ENCODE data around the gene USP34.

USP34 gene

GRCh38 chr2:61361068-61361467 lies 109.8 kb downstream of the USP34 start:
- Histone ChIP-seq H3K36me3 (ENCODE audit: control insufficient read depth, insufficient read depth, low read length) (no peaks in the 10 kb centered on the region), H3K23ac (ENCODE audit: low read length) (no peak overlapping the region), H4K5ac (ENCODE audit: low read length) (no peak overlapping the region), H3K56ac (ENCODE audit: low read length) (no peak overlapping the region), H2AK5ac (ENCODE audit: low read length) (no peak overlapping the region), H2BK120ac (ENCODE audit: low read depth, low read length) (no peak overlapping the region), H3K4me1 (ENCODE audit: control insufficient read depth, low read depth, low read length) (no peaks in the 10 kb centered on the region), H3K79me1 (ENCODE audit: low read length) (peaks cover 11% of the 10 kb centered on the region), H3K4ac (ENCODE audit: low read depth, low read length) (no peak overlapping the region), H3K4me2 (ENCODE audit: low read length) (no peak overlapping the region), H4K8ac (ENCODE audit: low read depth, low read length) (no peak overlapping the region), H3K9ac (ENCODE audit: low read length) (no peak overlapping the region), H3K27ac (ENCODE audit: low read depth, low read length) (no peak overlapping the region), H3K4me3 (ENCODE audit: low read length) (no peak overlapping the region), H2BK5ac (ENCODE audit: low read length) (no peak overlapping the region), H3K18ac (ENCODE audit: low read length) (no peak overlapping the region), H2BK15ac (replicated peaks; ENCODE audit: low read depth) (no peak overlapping the region), H3K79me2 (ENCODE audit: control insufficient read depth, insufficient read depth, low read length) (peaks cover 4% of the 10 kb centered on the region), H3K27me3 (ENCODE audit: insufficient read depth, low read length, poor library complexity) (no peaks in the 10 kb centered on the region)
- no peak for DNase-seq
- WGBS (ENCODE audit: extremely low coverage, insufficient coverage, low lambda C conversion rate), result no CpG with 5 or more reads among the region's 1 CpG

- Histone ChIP-seq H3K79me2 (ENCODE audit: control insufficient read depth, insufficient read depth, low read length) (peaks cover 7% of the 10 kb centered on the region), H3K4me1 (ENCODE audit: control insufficient read depth, low read depth, low read length) (no peaks in the 10 kb centered on the region), H3K27ac (ENCODE audit: low read depth, low read length) (no peak overlapping the region), H2BK5ac (ENCODE audit: low read length) (no peak overlapping the region), H3K27me3 (ENCODE audit: insufficient read depth, low read length, poor library complexity) (no peaks in the 10 kb centered on the region), H2BK120ac (ENCODE audit: low read depth, low read length) (no peak overlapping the region), H4K8ac (ENCODE audit: low read depth, low read length) (no peak overlapping the region), H3K9ac (ENCODE audit: low read length) (no peak overlapping the region), H3K23ac (ENCODE audit: low read length) (no peak overlapping the region), H3K4me2 (ENCODE audit: low read length) (no peak overlapping the region), H3K4me3 (ENCODE audit: low read length) (no peak overlapping the region), H3K56ac (ENCODE audit: low read length) (no peak overlapping the region), H4K5ac (ENCODE audit: low read length) (no peak overlapping the region), H3K79me1 (ENCODE audit: low read length) (peaks cover 15% of the 10 kb centered on the region), H2BK15ac (replicated peaks; ENCODE audit: low read depth) (no peak overlapping the region), H3K4ac (ENCODE audit: low read depth, low read length) (no peak overlapping the region), H3K18ac (ENCODE audit: low read length) (no peak overlapping the region), H3K36me3 (ENCODE audit: control insufficient read depth, insufficient read depth, low read length) (no peaks in the 10 kb centered on the region), H2AK5ac (ENCODE audit: low read length) (no peak overlapping the region)
- no peak for DNase-seq
These were observed 111.8 kb downstream of the USP34 start for GRCh38 chr2:61359058-61359457.

- Histone ChIP-seq H2AK5ac (ENCODE audit: low read length) (no peak overlapping the region), H3K27ac (ENCODE audit: low read depth, low read length) (no peak overlapping the region), H3K79me2 (ENCODE audit: control insufficient read depth, insufficient read depth, low read length) (peaks cover 6% of the 10 kb centered on the region), H2BK120ac (ENCODE audit: low read depth, low read length) (no peak overlapping the region), H3K79me1 (ENCODE audit: low read length) (peaks cover 15% of the 10 kb centered on the region), H3K56ac (ENCODE audit: low read length) (no peak overlapping the region), H3K4ac (ENCODE audit: low read depth, low read length) (no peak overlapping the region), H3K18ac (ENCODE audit: low read length) (no peak overlapping the region), H2BK5ac (ENCODE audit: low read length) (no peak overlapping the region), H3K23ac (ENCODE audit: low read length) (no peak overlapping the region), H4K5ac (ENCODE audit: low read length) (no peak overlapping the region), H3K27me3 (ENCODE audit: insufficient read depth, low read length, poor library complexity) (no peaks in the 10 kb centered on the region), H4K8ac (ENCODE audit: low read depth, low read length) (no peak overlapping the region), H3K4me2 (ENCODE audit: low read length) (no peak overlapping the region), H3K4me1 (ENCODE audit: control insufficient read depth, low read depth, low read length) (no peaks in the 10 kb centered on the region), H3K36me3 (ENCODE audit: control insufficient read depth, insufficient read depth, low read length) (no peaks in the 10 kb centered on the region), H3K4me3 (ENCODE audit: low read length) (no peak overlapping the region), H3K9ac (ENCODE audit: low read length) (no peak overlapping the region), H2BK15ac (replicated peaks; ENCODE audit: low read depth) (no peak overlapping the region)
- no CpG with 5 or more reads among the region's 6 CpGs for WGBS (ENCODE audit: extremely low coverage, insufficient coverage, low lambda C conversion rate)
- no peak for DNase-seq
These were observed 113.2 kb downstream of the USP34 start for GRCh38 chr2:61357681-61358080.

- peaks cover 6% of the 10 kb centered on the region for H3K79me2 ChIP-seq (ENCODE audit: control insufficient read depth, insufficient read depth, low read length)
- no peak overlapping the region for H3K18ac ChIP-seq (ENCODE audit: low read length)
- no peak overlapping the region for H3K27ac ChIP-seq (ENCODE audit: low read depth, low read length)
- H3K4me3 ChIP-seq (ENCODE audit: low read length), result no peak overlapping the region
- H3K56ac ChIP-seq (ENCODE audit: low read length), result no peak overlapping the region
- H3K9ac ChIP-seq (ENCODE audit: low read length), result no peak overlapping the region
- H4K5ac ChIP-seq (ENCODE audit: low read length), result no peak overlapping the region
- H3K4ac ChIP-seq (ENCODE audit: low read depth, low read length), result no peak overlapping the region
- H2AK5ac ChIP-seq (ENCODE audit: low read length), result no peak overlapping the region
- H2BK5ac ChIP-seq (ENCODE audit: low read length), result no peak overlapping the region
- no peak overlapping the region for H3K23ac ChIP-seq (ENCODE audit: low read length)
- H3K4me2 ChIP-seq (ENCODE audit: low read length), result no peak overlapping the region
- DNase-seq, result no peak
- H3K79me1 ChIP-seq (ENCODE audit: low read length), result peaks cover 16% of the 10 kb centered on the region
- no peak overlapping the region for H4K8ac ChIP-seq (ENCODE audit: low read depth, low read length)
- no peak overlapping the region for H2BK15ac ChIP-seq (replicated peaks; ENCODE audit: low read depth)
- no peaks in the 10 kb centered on the region for H3K4me1 ChIP-seq (ENCODE audit: control insufficient read depth, low read depth, low read length)
- H3K36me3 ChIP-seq (ENCODE audit: control insufficient read depth, insufficient read depth, low read length), result no peaks in the 10 kb centered on the region
- WGBS (ENCODE audit: extremely low coverage, insufficient coverage, low lambda C conversion rate), result no CpG with 5 or more reads among the region's 1 CpG
- no peak overlapping the region for H2BK120ac ChIP-seq (ENCODE audit: low read depth, low read length)
- no peaks in the 10 kb centered on the region for H3K27me3 ChIP-seq (ENCODE audit: insufficient read depth, low read length, poor library complexity)
These were observed 113.9 kb downstream of the USP34 start for GRCh38 chr2:61356958-61357350.

- Histone ChIP-seq H2BK5ac (ENCODE audit: low read length) (no peak overlapping the region), H3K27ac (ENCODE audit: low read depth, low read length) (no peak overlapping the region)
- WGBS (ENCODE audit: extremely low coverage, insufficient coverage, low lambda C conversion rate), result no CpG with 5 or more reads among the region's 4 CpGs
These were observed 114.5 kb downstream of the USP34 start for GRCh38 chr2:61356261-61356957.

GRCh38 chr2:61354543-61355197 lies 116.2 kb downstream of the USP34 start:
- Histone ChIP-seq H3K18ac (ENCODE audit: low read length) (no peak overlapping the region), H4K5ac (ENCODE audit: low read length) (no peak overlapping the region), H3K36me3 (ENCODE audit: control insufficient read depth, insufficient read depth, low read length) (no peaks in the 10 kb centered on the region), H3K27me3 (ENCODE audit: insufficient read depth, low read length, poor library complexity) (no peaks in the 10 kb centered on the region), H3K23ac (ENCODE audit: low read length) (no peak overlapping the region), H3K27ac (ENCODE audit: low read depth, low read length) (no peak overlapping the region), H2AK5ac (ENCODE audit: low read length) (no peak overlapping the region), H2BK5ac (ENCODE audit: low read length) (no peak overlapping the region), H2BK120ac (ENCODE audit: low read depth, low read length) (no peak overlapping the region), H4K8ac (ENCODE audit: low read depth, low read length) (no peak overlapping the region), H3K4me3 (ENCODE audit: low read length) (no peak overlapping the region), H3K4me1 (ENCODE audit: control insufficient read depth, low read depth, low read length) (no peaks in the 10 kb centered on the region), H3K4me2 (ENCODE audit: low read length) (no peak overlapping the region), H3K4ac (ENCODE audit: low read depth, low read length) (no peak overlapping the region), H3K56ac (ENCODE audit: low read length) (no peak overlapping the region), H3K79me2 (ENCODE audit: control insufficient read depth, insufficient read depth, low read length) (peaks cover 4% of the 10 kb centered on the region), H3K9ac (ENCODE audit: low read length) (no peak overlapping the region), H3K79me1 (ENCODE audit: low read length) (peaks cover 12% of the 10 kb centered on the region), H2BK15ac (replicated peaks; ENCODE audit: low read depth) (no peak overlapping the region)
- no peak for DNase-seq
- no CpG with 5 or more reads among the region's 4 CpGs for WGBS (ENCODE audit: extremely low coverage, insufficient coverage, low lambda C conversion rate)

More at GRCh38 chr2:61356261-61356957, 114.5 kb downstream of the USP34 start:
- Histone ChIP-seq H3K4me2 (ENCODE audit: low read length) (no peak overlapping the region), H2AK5ac (ENCODE audit: low read length) (no peak overlapping the region), H3K79me2 (ENCODE audit: control insufficient read depth, insufficient read depth, low read length) (peaks cover 6% of the 10 kb centered on the region), H3K4me1 (ENCODE audit: control insufficient read depth, low read depth, low read length) (no peaks in the 10 kb centered on the region), H3K23ac (ENCODE audit: low read length) (no peak overlapping the region), H2BK15ac (replicated peaks; ENCODE audit: low read depth) (no peak overlapping the region), H3K36me3 (ENCODE audit: control insufficient read depth, insufficient read depth, low read length) (no peaks in the 10 kb centered on the region), H3K18ac (ENCODE audit: low read length) (no peak overlapping the region), H3K4ac (ENCODE audit: low read depth, low read length) (no peak overlapping the region), H3K56ac (ENCODE audit: low read length) (no peak overlapping the region), H2BK120ac (ENCODE audit: low read depth, low read length) (no peak overlapping the region), H3K27me3 (ENCODE audit: insufficient read depth, low read length, poor library complexity) (no peaks in the 10 kb centered on the region), H4K5ac (ENCODE audit: low read length) (no peak overlapping the region), H3K9ac (ENCODE audit: low read length) (no peak overlapping the region), H3K79me1 (ENCODE audit: low read length) (peaks cover 16% of the 10 kb centered on the region), H4K8ac (ENCODE audit: low read depth, low read length) (no peak overlapping the region), H3K4me3 (ENCODE audit: low read length) (no peak overlapping the region)
- DNase-seq, result no peak

All from mesendoderm (in vitro differentiated cells).